Keratinocyte (primary cell): ENCODE results near the gene KCNN3.

ENCODE experiments used
- EZH2 ChIP-seq: IDR thresholded peaks from one replicate; pipeline ENCODE4 v1.6.1; 2012; ENCODE audit warnings: inconsistent platforms, mild to moderate bottlenecking, low read length, moderate library complexity
- TF ChIP-seq, protein P1 (sequence below), 3 experiments: IDR thresholded peaks in 1 of 3; conservative IDR thresholded peaks in 1 of 3; optimal IDR thresholded peaks in 1 of 3; 2 replicates in 2 of 3; 3 replicates in 1 of 3; pipeline versions ENCODE3 to v1.5.1; 2011; ENCODE audit warnings: low read length in 3 of 3, mild to moderate bottlenecking in 3 of 3, moderate library complexity in 2 of 3, control low read depth in 1 of 3, inconsistent platforms in 1 of 3; ENCODE audit not compliant: insufficient read depth in 2 of 3; ENCODE audit errors: extremely low read depth in 1 of 3

DNA sequence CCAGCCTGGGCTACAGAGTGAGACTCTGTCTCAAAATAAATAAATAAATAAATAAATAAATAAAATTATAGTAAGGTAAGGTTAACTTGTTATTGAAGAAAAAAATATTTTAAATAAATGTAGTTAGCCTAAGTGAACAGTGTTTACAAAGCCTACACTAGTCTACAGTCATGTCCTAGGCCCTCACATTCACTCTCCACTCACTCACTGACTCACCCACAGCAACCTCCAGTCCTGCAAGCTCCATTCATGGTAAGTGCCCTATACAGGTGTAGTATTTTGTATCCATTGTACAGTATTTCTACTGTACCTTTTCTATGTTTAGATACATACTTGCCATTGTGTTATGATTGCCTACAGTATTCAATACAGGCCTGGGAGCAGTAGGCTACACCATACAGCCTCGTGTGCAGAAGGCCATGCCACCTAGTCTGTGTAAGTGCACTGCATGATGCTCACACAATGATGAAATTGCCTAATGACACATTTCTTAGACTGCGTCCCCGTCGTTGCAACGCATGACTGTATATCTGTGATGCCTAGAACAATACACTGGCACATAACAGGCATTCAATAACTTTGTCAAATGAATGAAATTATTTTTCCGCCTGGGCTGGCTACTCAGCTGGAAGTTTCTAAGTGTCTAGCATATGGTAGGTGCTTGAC lies 14.8 kb downstream of the KCNN3 start:
- TF ChIP-seq, protein P1, sequence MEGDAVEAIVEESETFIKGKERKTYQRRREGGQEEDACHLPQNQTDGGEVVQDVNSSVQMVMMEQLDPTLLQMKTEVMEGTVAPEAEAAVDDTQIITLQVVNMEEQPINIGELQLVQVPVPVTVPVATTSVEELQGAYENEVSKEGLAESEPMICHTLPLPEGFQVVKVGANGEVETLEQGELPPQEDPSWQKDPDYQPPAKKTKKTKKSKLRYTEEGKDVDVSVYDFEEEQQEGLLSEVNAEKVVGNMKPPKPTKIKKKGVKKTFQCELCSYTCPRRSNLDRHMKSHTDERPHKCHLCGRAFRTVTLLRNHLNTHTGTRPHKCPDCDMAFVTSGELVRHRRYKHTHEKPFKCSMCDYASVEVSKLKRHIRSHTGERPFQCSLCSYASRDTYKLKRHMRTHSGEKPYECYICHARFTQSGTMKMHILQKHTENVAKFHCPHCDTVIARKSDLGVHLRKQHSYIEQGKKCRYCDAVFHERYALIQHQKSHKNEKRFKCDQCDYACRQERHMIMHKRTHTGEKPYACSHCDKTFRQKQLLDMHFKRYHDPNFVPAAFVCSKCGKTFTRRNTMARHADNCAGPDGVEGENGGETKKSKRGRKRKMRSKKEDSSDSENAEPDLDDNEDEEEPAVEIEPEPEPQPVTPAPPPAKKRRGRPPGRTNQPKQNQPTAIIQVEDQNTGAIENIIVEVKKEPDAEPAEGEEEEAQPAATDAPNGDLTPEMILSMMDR (optimal IDR thresholded peaks at IDR 0.05 in 1 of 3, IDR thresholded peaks at IDR 0.05 in 1 of 3, conservative IDR thresholded peaks at IDR 0.05 in 1 of 3; ENCODE audit: extremely low read depth in 1 of 3, insufficient read depth in 2 of 3, low read length in 3 of 3): no peak
- TF ChIP-seq EZH2: no peak
